Mucosa of descending colon (tissue), 3 donors: Measurements from ENCODE around the gene FBXO3. TPM values are rescaled to one million over a fixed set of nuclear protein-coding genes. Genes with fewer than 3 reads are reported as not detected.

Experiments
- ATAC-seq: fragments of 200-7000 bp; cut with Tn5 transposase; one replicate; pipeline ENCODE4 v1.9.1; 2020; ENCODE audit warnings: mild to moderate bottlenecking, moderate library complexity
- DNase-seq, 3 donors: peaks; one replicate each; pipeline ENCODE4 v3.0.0-alpha.2; 2020
- H3K36me3 ChIP-seq: fragments of 200-600 bp; one replicate; pipeline ENCODE4 v1.8.0; 2021; ENCODE audit warnings: low read depth, mild to moderate bottlenecking
- H3K4me1 ChIP-seq: fragments of 200-600 bp; one replicate; pipeline ENCODE4 v1.8.0; 2021; ENCODE audit warnings: low read depth, mild to moderate bottlenecking
- H3K4me3 ChIP-seq: fragments of 200-600 bp; one replicate; pipeline ENCODE4 v1.8.0; 2021; ENCODE audit warnings: mild to moderate bottlenecking
- H3K9me3 ChIP-seq: fragments of 200-600 bp; one replicate; pipeline ENCODE4 v1.8.0; 2021; ENCODE audit warnings: mild to moderate bottlenecking
- CTCF ChIP-seq: fragments of 200-600 bp; IDR thresholded peaks from one replicate; pipeline ENCODE4 v1.8.0; 2022; ENCODE audit warnings: antibody characterized with exemption, mild to moderate bottlenecking
- intact Hi-C, 2 donors: fragments of 100-400 bp; cut with DNase I in 1 of 2; cut with micrococcal nuclease in 1 of 2; formaldehyde crosslinking; loops; one replicate each; pipeline versions ENCODE4 v1.11.0 to v1.11.1; 2022; cut with DNase I, micrococcal nuclease
- total RNA-seq, 3 donors: library from RNA; stranded (reverse); fragmentation: NEBNext Ultra II Directional in 2 of 3; extraction: Animal tissue kit (Norgen Biotek cat#: 25700) in 2 of 3; gene quantifications; one replicate each; pipeline versions ENCODE4 v1.2.1 to v1.2.4, GENCODE V29; 2021 to 2023
- donor health status: DM: no; HTN: no; CAD: no; lungs with moderate emphysema.
- donor health status: DM: no; HTN: no; CAD: no.
- donor health status: DM: no; HTN: yes; CAD: no.

Gene FBXO3
- total RNA-seq, 3 donors from 2014 or later, result 27.3 to 36.0 (median 34.5) TPM

GRCh38 chr11:33785609-33786008, 11.3 kb upstream of the FBXO3 start:
- TF ChIP-seq CTCF, result no peak
- no peaks in the 10 kb centered on the region for H3K4me1 ChIP-seq
- DNase-seq (no peak), ATAC-seq (no peak)
- H3K9me3 ChIP-seq, result no peaks in the 10 kb centered on the region
- H3K36me3 ChIP-seq, result no peaks in the 10 kb centered on the region
- H3K4me3 ChIP-seq, result no peak overlapping the region
- intact Hi-C loops, result no loop called here

- Histone ChIP-seq H3K4me3 (no peak overlapping the region), H3K36me3 (no peaks in the 10 kb centered on the region), H3K4me1 (peaks cover 9% of the 10 kb centered on the region), H3K9me3 (no peaks in the 10 kb centered on the region)
- intact Hi-C loops, result no loop called here
- ATAC-seq, result no peak
- DNase-seq, result no peak
- TF ChIP-seq CTCF, result no peak
Observed at GRCh38 chr11:33779849-33780528, 5.7 kb upstream of the FBXO3 start.

GRCh38 chr11:33778675-33779074, 4.4 kb upstream of the FBXO3 start:
- Histone ChIP-seq H3K36me3 (no peaks in the 10 kb centered on the region), H3K9me3 (no peaks in the 10 kb centered on the region), H3K4me1 (peaks cover 9% of the 10 kb centered on the region), H3K4me3 (no peak overlapping the region)
- TF ChIP-seq CTCF, result no peak
- ATAC-seq (no peak), DNase-seq (no peak)
- intact Hi-C loops, result no loop called here

- ATAC-seq (no peak), DNase-seq (no peak)
- Histone ChIP-seq H3K4me1 (peaks cover 16% of the 10 kb centered on the region), H3K9me3 (no peaks in the 10 kb centered on the region), H3K4me3 (no peak overlapping the region), H3K36me3 (no peaks in the 10 kb centered on the region)
- no peak for TF ChIP-seq CTCF
- intact Hi-C loops, result no loop called here
Observed at GRCh38 chr11:33777906-33778305, 3.6 kb upstream of the FBXO3 start.

GRCh38 chr11:33775832-33776470, 1.6 kb upstream of the FBXO3 start:
- Histone ChIP-seq H3K4me3 (no peak overlapping the region), H3K4me1 (peaks cover 19% of the 10 kb centered on the region), H3K9me3 (no peaks in the 10 kb centered on the region), H3K36me3 (no peaks in the 10 kb centered on the region)
- ATAC-seq (no peak), DNase-seq (no peak)
- no peak for TF ChIP-seq CTCF
- intact Hi-C loops, result no loop called here
